Measurements from ENCODE around the gene CDKL1.

Gene CDKL1

GRCh38 chr14:50425816-50426215 lies 29.1 kb upstream of the CDKL1 start:
- Histone ChIP-seq H3K9ac (ENCODE audit: low read length) (no peak overlapping the region), H3F3A (ENCODE audit: insufficient read depth, low read length) (no peaks in the 10 kb centered on the region), H3K4me2 (ENCODE audit: low read length) (no peak overlapping the region), H2AFZ (ENCODE audit: low read length) (no peak overlapping the region), H3K9me3 (ENCODE audit: low read length) (no peaks in the 10 kb centered on the region), H3K27me3 (ENCODE audit: insufficient read depth, low read length) (no peaks in the 10 kb centered on the region), H3K79me2 (ENCODE audit: insufficient read depth, low read length) (no peaks in the 10 kb centered on the region), H3K36me3 (ENCODE audit: insufficient read depth, low read length) (peaks cover 52% of the 10 kb centered on the region; the same call in 1 of the 2 replicates), H3K4me1 (ENCODE audit: insufficient read depth, low read length, severe bottlenecking) (no peaks in the 10 kb centered on the region), H4K20me1 (ENCODE audit: insufficient read depth, low read length) (no peaks in the 10 kb centered on the region), H3K4me3 (ENCODE audit: low read depth, low read length, poor library complexity, severe bottlenecking) (no peak overlapping the region), H3K27ac (ENCODE audit: low read depth, low read length, poor library complexity, severe bottlenecking) (no peak overlapping the region), H3K9me2 (ENCODE audit: low read depth, low read length) (no peaks in the 10 kb centered on the region)
- TF ChIP-seq CTCF (IDR thresholded peaks at IDR 0.05; ENCODE audit: low read length) (no peak), EZH2 (IDR thresholded peaks at IDR 0.05; ENCODE audit: borderline replicate concordance, low read length) (no peak)

- H3K4me1 ChIP-seq (ENCODE audit: insufficient read depth, low read length, severe bottlenecking): no peaks in the 10 kb centered on the region
- no peaks in the 10 kb centered on the region for H3F3A ChIP-seq (ENCODE audit: insufficient read depth, low read length)
- no peaks in the 10 kb centered on the region for H4K20me1 ChIP-seq (ENCODE audit: insufficient read depth, low read length)
- no peaks in the 10 kb centered on the region for H3K27me3 ChIP-seq (ENCODE audit: insufficient read depth, low read length)
- H2AFZ ChIP-seq (ENCODE audit: low read length): no peak overlapping the region
- H3K9ac ChIP-seq (ENCODE audit: low read length): no peak overlapping the region
- no peaks in the 10 kb centered on the region for H3K9me2 ChIP-seq (ENCODE audit: low read depth, low read length)
- peaks cover 59% of the 10 kb centered on the region for H3K36me3 ChIP-seq (ENCODE audit: insufficient read depth, low read length)
- H3K9me3 ChIP-seq (ENCODE audit: low read length): no peaks in the 10 kb centered on the region
- H3K79me2 ChIP-seq (ENCODE audit: insufficient read depth, low read length): no peaks in the 10 kb centered on the region
- H3K27ac ChIP-seq (ENCODE audit: low read depth, low read length, poor library complexity, severe bottlenecking): no peak overlapping the region
- no peak overlapping the region for H3K4me3 ChIP-seq (ENCODE audit: low read depth, low read length, poor library complexity, severe bottlenecking)
- no peak for TF ChIP-seq CTCF (IDR thresholded peaks at IDR 0.05; ENCODE audit: low read length)
- H3K4me2 ChIP-seq (ENCODE audit: low read length): no peak overlapping the region
These were observed 28.4 kb upstream of the CDKL1 start for GRCh38 chr14:50425105-50425504.

- Histone ChIP-seq H3K27me3 (ENCODE audit: insufficient read depth, low read length) (no peaks in the 10 kb centered on the region), H4K20me1 (ENCODE audit: insufficient read depth, low read length) (no peaks in the 10 kb centered on the region), H3K9ac (ENCODE audit: low read length) (no peak overlapping the region), H3K4me2 (ENCODE audit: low read length) (no peak overlapping the region), H2AFZ (ENCODE audit: low read length) (no peak overlapping the region), H3K4me1 (ENCODE audit: insufficient read depth, low read length, severe bottlenecking) (no peaks in the 10 kb centered on the region), H3K9me2 (ENCODE audit: low read depth, low read length) (no peaks in the 10 kb centered on the region), H3K4me3 (ENCODE audit: low read depth, low read length, poor library complexity, severe bottlenecking) (no peak overlapping the region), H3K36me3 (ENCODE audit: insufficient read depth, low read length) (peaks cover 69% of the 10 kb centered on the region), H3F3A (ENCODE audit: insufficient read depth, low read length) (no peaks in the 10 kb centered on the region), H3K27ac (ENCODE audit: low read depth, low read length, poor library complexity, severe bottlenecking) (no peak overlapping the region), H3K9me3 (ENCODE audit: low read length) (no peaks in the 10 kb centered on the region), H3K79me2 (ENCODE audit: insufficient read depth, low read length) (no peaks in the 10 kb centered on the region)
- no peak for TF ChIP-seq EZH2 (IDR thresholded peaks at IDR 0.05; ENCODE audit: borderline replicate concordance, low read length)
- TF ChIP-seq CTCF (IDR thresholded peaks at IDR 0.05; ENCODE audit: low read length): no peak
These were observed 26.8 kb upstream of the CDKL1 start for GRCh38 chr14:50423529-50423928.
